Left lung (tissue), 10 donors: ENCODE results near the gene NRBP1. TPM values are rescaled to one million over a fixed set of nuclear protein-coding genes. Genes with fewer than 3 reads are reported as not detected.
A peak's percentile ranks its signal among the peaks of the same experiment; 100 is the strongest.

Experiments used
- ATAC-seq: fragments of 200-7000 bp; cut with Tn5 transposase; one replicate; pipeline ENCODE4 v1.9.1; 2020; ENCODE audit warnings: moderate library complexity
- DNase-seq, 4 donors: peaks; one replicate each; pipeline ENCODE4 v3.0.0-alpha.2; 2013 to 2020
- H3K27ac ChIP-seq, 2 donors: fragments of 200-600 bp; sonication (generic) in 1 of 2; one replicate each; pipeline versions ENCODE4 v1.5.0 to v1.8.0; 2020 to 2021
- H3K27me3 ChIP-seq, 2 donors: fragments of 200-600 bp; sonication (generic) in 1 of 2; one replicate each; pipeline versions ENCODE4 v1.5.0 to v1.8.0; 2020 to 2021
- H3K36me3 ChIP-seq, 2 donors: fragments of 200-600 bp; sonication (generic) in 1 of 2; one replicate each; pipeline versions ENCODE4 v1.5.0 to v1.8.0; 2020 to 2021
- H3K4me1 ChIP-seq, 2 donors: fragments of 200-600 bp; one replicate each; pipeline ENCODE4 v1.8.0; 2021
- H3K4me3 ChIP-seq, 2 donors: fragments of 200-600 bp; sonication (generic) in 1 of 2; one replicate each; pipeline versions ENCODE4 v1.5.0 to v1.8.0; 2020 to 2021; ENCODE audit warnings: mild to moderate bottlenecking in 1 of 2
- H3K9me3 ChIP-seq, 2 donors: fragments of 200-600 bp; sonication (generic) in 1 of 2; one replicate each; pipeline versions ENCODE4 v1.5.0 to v1.8.0; 2020 to 2021
- intact Hi-C, 2 donors: fragments of 100-400 bp; cut with DNase I; formaldehyde crosslinking; loops; one replicate each; pipeline versions ENCODE4 v1.11.2 to v1.14.2; 2022
- polyA plus RNA-seq, 6 donors: library from polyadenylated mRNA; unstranded; fragments of 120-200 nt; gene quantifications; one replicate each; pipeline ENCODE4 v1.2.1, GENCODE V29; 2013; ENCODE audit not compliant: insufficient read length in 6 of 6
- total RNA-seq, 2 donors: library from RNA; stranded (reverse); fragmentation: NEBNext Ultra II Directional; extraction: Animal tissue kit (Norgen Biotek cat#: 25700); gene quantifications; one replicate each; pipeline ENCODE4 v1.2.1, GENCODE V29; 2021
- TF ChIP-seq, protein P1 (sequence below), 2 donors: fragments of 200-600 bp; sonication (generic) in 1 of 2; IDR thresholded peaks; one replicate each; pipeline versions ENCODE4 v1.5.0 to v1.8.0; 2021; ENCODE audit warnings: antibody characterized with exemption in 2 of 2
- donor health status: DM: no; HTN: yes; CAD: no.
- donor health status: DM: no; HTN: no; CAD: no.

The NRBP1 gene
- total and polyA plus RNA-seq, 8 donors, result 81.6 to 137 (median 121) TPM

DNA sequence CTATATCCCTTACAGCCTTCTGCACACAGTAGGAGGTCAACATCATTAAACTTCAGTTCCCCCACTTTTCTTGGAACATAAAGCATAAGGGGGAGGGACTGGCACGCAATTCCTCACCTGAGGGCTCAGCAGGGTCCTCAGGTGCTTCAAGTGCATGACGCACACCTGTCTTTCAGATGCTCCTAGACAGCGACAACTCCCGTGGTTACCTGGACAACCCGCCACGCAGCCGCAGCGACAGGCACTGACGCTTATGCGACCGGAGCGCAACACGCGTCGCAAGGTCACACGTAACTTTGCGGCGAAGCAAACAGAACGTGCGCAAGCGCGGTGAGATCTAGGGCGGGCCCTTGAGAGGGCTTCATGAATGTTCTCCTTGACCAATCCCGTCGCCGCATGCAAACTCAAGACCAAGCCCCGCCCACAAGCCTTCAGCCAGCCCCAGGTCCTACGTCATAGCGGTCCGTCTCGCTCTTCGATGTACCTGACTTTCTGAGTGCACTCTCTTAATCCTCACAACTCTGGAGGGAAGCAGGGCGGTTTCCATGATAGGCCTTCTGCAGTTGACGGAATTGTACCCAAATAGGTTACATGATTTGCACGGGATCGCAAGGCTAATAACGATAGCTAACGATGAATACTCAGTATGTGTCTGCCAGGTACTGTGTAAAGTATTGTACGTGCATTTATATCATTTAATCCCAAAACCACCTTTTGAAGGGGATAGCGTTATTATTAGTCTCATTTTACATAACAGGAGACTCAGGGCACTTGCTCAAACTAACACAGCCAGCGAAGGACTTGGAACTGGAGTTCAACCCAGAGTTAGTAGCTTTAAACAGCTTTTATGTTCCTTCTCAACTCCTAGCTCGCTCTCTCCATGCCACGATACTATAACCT lies 61.3 kb downstream of the NRBP1 start, which contains the start of gene IFT172:
IFT172 (minus strand) TSS at position 246 of the 900 bp plus-strand sequence; CDS start at position 156, 90 bp downstream.
- Histone ChIP-seq H3K36me3 (no peaks in the 10 kb centered on the region), H3K9me3 (no peaks in the 10 kb centered on the region), H3K27me3 (peaks cover 0 to 17% of the 10 kb centered on the region in 2 donors), H3K4me1 (peaks cover 10 to 18% of the 10 kb centered on the region in 2 donors), H3K4me3 (peak within 1 kb of the TSS; percentile 52 to 60), H3K27ac (peak within 1 kb of the TSS; percentile 71 to 75)
- TF ChIP-seq, protein P1, sequence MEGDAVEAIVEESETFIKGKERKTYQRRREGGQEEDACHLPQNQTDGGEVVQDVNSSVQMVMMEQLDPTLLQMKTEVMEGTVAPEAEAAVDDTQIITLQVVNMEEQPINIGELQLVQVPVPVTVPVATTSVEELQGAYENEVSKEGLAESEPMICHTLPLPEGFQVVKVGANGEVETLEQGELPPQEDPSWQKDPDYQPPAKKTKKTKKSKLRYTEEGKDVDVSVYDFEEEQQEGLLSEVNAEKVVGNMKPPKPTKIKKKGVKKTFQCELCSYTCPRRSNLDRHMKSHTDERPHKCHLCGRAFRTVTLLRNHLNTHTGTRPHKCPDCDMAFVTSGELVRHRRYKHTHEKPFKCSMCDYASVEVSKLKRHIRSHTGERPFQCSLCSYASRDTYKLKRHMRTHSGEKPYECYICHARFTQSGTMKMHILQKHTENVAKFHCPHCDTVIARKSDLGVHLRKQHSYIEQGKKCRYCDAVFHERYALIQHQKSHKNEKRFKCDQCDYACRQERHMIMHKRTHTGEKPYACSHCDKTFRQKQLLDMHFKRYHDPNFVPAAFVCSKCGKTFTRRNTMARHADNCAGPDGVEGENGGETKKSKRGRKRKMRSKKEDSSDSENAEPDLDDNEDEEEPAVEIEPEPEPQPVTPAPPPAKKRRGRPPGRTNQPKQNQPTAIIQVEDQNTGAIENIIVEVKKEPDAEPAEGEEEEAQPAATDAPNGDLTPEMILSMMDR (IDR thresholded peaks at IDR 0.05), result no peak
- DNase-seq, result peak; percentile 95 to 100 (median 99)
- intact Hi-C loops, result no loop called here
- peak; percentile 98 for ATAC-seq

Other genes with a start within 250 kb of the NRBP1 start
- 100 to 1,000 TPM in 1 of 2 donors, 10 to 100 TPM in 1; 87.5 to 102 TPM for gene ATRAID, start 216.6 kb upstream of the NRBP1 start, total RNA-seq
- 100 to 1,000 TPM; 126 to 141 (median 130) TPM for gene ATRAID, start 216.6 kb upstream of the NRBP1 start, polyA plus RNA-seq
- 10 to 100 TPM; 27.3 to 43.7 TPM for gene SLC5A6, start 216.4 kb upstream of the NRBP1 start, total RNA-seq
- gene SLC5A6, start 216.4 kb upstream of the NRBP1 start, polyA plus RNA-seq, result 10 to 100 TPM; 24.1 to 47.2 (median 31.7) TPM
- gene CAD, start 211.3 kb upstream of the NRBP1 start, total RNA-seq, result 10 to 100 TPM; 31.1 to 51.2 TPM
- 10 to 100 TPM; 39.0 to 52.8 (median 44.9) TPM for gene CAD, start 211.3 kb upstream of the NRBP1 start, polyA plus RNA-seq
- under 1 TPM; 0.39 to 0.64 TPM for gene SLC30A3, start 165.6 kb upstream of the NRBP1 start, total RNA-seq
- gene SLC30A3, start 165.6 kb upstream of the NRBP1 start, polyA plus RNA-seq, result under 1 TPM; 0.26 to 0.69 (median 0.48) TPM
- gene DNAJC5G, start 153.2 kb upstream of the NRBP1 start, total RNA-seq, result not detected
- gene DNAJC5G, start 153.2 kb upstream of the NRBP1 start, polyA plus RNA-seq, result under 1 TPM; 0.19 to 0.41 (median 0.30) TPM
- under 1 TPM in 1 of 2 donors, not detected in 1; 0.17 TPM for gene TRIM54, start 146.2 kb upstream of the NRBP1 start, total RNA-seq
- under 1 TPM in 5 of 6 donors, not detected in 1; 0.07 to 0.14 (median 0.09) TPM for gene TRIM54, start 146.2 kb upstream of the NRBP1 start, polyA plus RNA-seq
- gene UCN, start 120.2 kb upstream of the NRBP1 start, total RNA-seq, result 1 to 10 TPM; 1.5 to 2.6 TPM
- 1 to 10 TPM; 1.3 to 2.4 (median 1.8) TPM for gene UCN, start 120.2 kb upstream of the NRBP1 start, polyA plus RNA-seq
- 100 to 1,000 TPM in 1 of 2 donors, 10 to 100 TPM in 1; 96.4 to 103 TPM for gene MPV17, start 105.5 kb upstream of the NRBP1 start, total RNA-seq
- gene MPV17, start 105.5 kb upstream of the NRBP1 start, polyA plus RNA-seq, result 100 to 1,000 TPM in 1 of 6 donors, 10 to 100 TPM in 5; 91.6 to 106 (median 99.0) TPM
- 10 to 100 TPM; 45.2 to 54.5 TPM for gene GTF3C2, start 71.9 kb upstream of the NRBP1 start, total RNA-seq
- 10 to 100 TPM; 63.3 to 71.7 (median 68.1) TPM for gene GTF3C2, start 71.9 kb upstream of the NRBP1 start, polyA plus RNA-seq
- 10 to 100 TPM; 30.7 to 36.9 TPM for gene EIF2B4, start 58.3 kb upstream of the NRBP1 start, total RNA-seq
- 10 to 100 TPM; 50.3 to 61.4 (median 53.4) TPM for gene EIF2B4, start 58.3 kb upstream of the NRBP1 start, polyA plus RNA-seq
- gene SNX17, start 58.0 kb upstream of the NRBP1 start, total RNA-seq, result 100 to 1,000 TPM in 1 of 2 donors, 10 to 100 TPM in 1; 91.0 to 121 TPM
- gene SNX17, start 58.0 kb upstream of the NRBP1 start, polyA plus RNA-seq, result 100 to 1,000 TPM in 3 of 6 donors, 10 to 100 TPM in 3; 93.1 to 113 (median 102) TPM
- gene ZNF513, start 47.9 kb upstream of the NRBP1 start, total RNA-seq, result 10 to 100 TPM; 16.4 to 17.2 TPM
- gene ZNF513, start 47.9 kb upstream of the NRBP1 start, polyA plus RNA-seq, result 10 to 100 TPM; 12.8 to 18.8 (median 15.8) TPM
- gene PPM1G, start 19.0 kb upstream of the NRBP1 start, total RNA-seq, result 10 to 100 TPM; 55.5 to 66.5 TPM
- gene PPM1G, start 19.0 kb upstream of the NRBP1 start, polyA plus RNA-seq, result 10 to 100 TPM; 72.1 to 88.0 (median 81.1) TPM
- 10 to 100 TPM; 34.0 to 45.6 TPM for gene KRTCAP3, start 13.8 kb downstream of the NRBP1 start, total RNA-seq
- gene KRTCAP3, start 13.8 kb downstream of the NRBP1 start, polyA plus RNA-seq, result 10 to 100 TPM; 12.0 to 17.8 (median 14.7) TPM
- gene IFT172, start 61.1 kb downstream of the NRBP1 start, total RNA-seq, result 10 to 100 TPM; 21.0 to 23.8 TPM
- 10 to 100 TPM; 42.8 to 65.3 (median 55.6) TPM for gene IFT172, start 61.1 kb downstream of the NRBP1 start, polyA plus RNA-seq
- 1 to 10 TPM; 4.4 to 8.0 TPM for gene FNDC4, start 66.6 kb downstream of the NRBP1 start, total RNA-seq
- gene FNDC4, start 66.6 kb downstream of the NRBP1 start, polyA plus RNA-seq, result 10 to 100 TPM; 12.3 to 16.6 (median 14.0) TPM
- under 1 TPM in 1 of 2 donors, not detected in 1; 0.37 TPM for gene GCKR, start 68.2 kb downstream of the NRBP1 start, total RNA-seq
- 1 to 10 TPM in 4 of 6 donors, under 1 TPM in 2; 0.57 to 1.8 (median 1.3) TPM for gene GCKR, start 68.2 kb downstream of the NRBP1 start, polyA plus RNA-seq
- gene ZNF512, start 154.4 kb downstream of the NRBP1 start, total RNA-seq, result 10 to 100 TPM; 29.3 to 29.6 TPM
- 10 to 100 TPM; 78.8 to 93.5 (median 84.5) TPM for gene ZNF512, start 154.4 kb downstream of the NRBP1 start, polyA plus RNA-seq
- 1 to 10 TPM; 2.9 to 3.0 TPM for gene CCDC121, start 200.4 kb downstream of the NRBP1 start, total RNA-seq
- 10 to 100 TPM; 11.7 to 13.2 (median 13.1) TPM for gene CCDC121, start 200.4 kb downstream of the NRBP1 start, polyA plus RNA-seq
- gene GPN1, start 200.4 kb downstream of the NRBP1 start, total RNA-seq, result 10 to 100 TPM; 24.2 to 25.0 TPM
- 10 to 100 TPM; 53.0 to 61.7 (median 54.8) TPM for gene GPN1, start 200.4 kb downstream of the NRBP1 start, polyA plus RNA-seq
- 10 to 100 TPM; 30.8 to 32.2 TPM for gene SUPT7L, start 235.0 kb downstream of the NRBP1 start, total RNA-seq
- gene SUPT7L, start 235.0 kb downstream of the NRBP1 start, polyA plus RNA-seq, result 10 to 100 TPM; 51.6 to 62.5 (median 58.1) TPM
- gene SLC4A1AP, start 235.3 kb downstream of the NRBP1 start, total RNA-seq, result 10 to 100 TPM; 18.5 to 20.3 TPM
- 10 to 100 TPM; 32.3 to 40.1 (median 33.3) TPM for gene SLC4A1AP, start 235.3 kb downstream of the NRBP1 start, polyA plus RNA-seq